Duodenal mucosa (tissue), 2 donors: ENCODE results near the gene CNIH4.
"Not testable (repeated sequence)": the region's sequence is repeated elsewhere in the genome, so short reads cannot be mapped to it uniquely, and the experiment has no call there.

Source experiments
- H3K27ac ChIP-seq: one replicate; pipeline ENCODE4 v1.7.0; 2013; ENCODE audit warnings: low read depth, low read length
- H3K27me3 ChIP-seq, 2 donors: one replicate each; pipeline ENCODE4 v1.7.0; 2013; ENCODE audit warnings: low read length in 2 of 2, control low read depth in 1 of 2; ENCODE audit not compliant: insufficient read depth in 2 of 2, control insufficient read depth in 1 of 2
- H3K36me3 ChIP-seq, 2 donors: one replicate each; pipeline ENCODE4 v1.7.0; 2013; ENCODE audit warnings: low read length in 2 of 2, control low read depth in 1 of 2; ENCODE audit not compliant: insufficient read depth in 2 of 2, control insufficient read depth in 1 of 2
- H3K4me1 ChIP-seq, 2 donors: one replicate each; pipeline ENCODE4 v1.7.0; 2013; ENCODE audit warnings: low read length in 2 of 2, control low read depth in 1 of 2; ENCODE audit not compliant: insufficient read depth in 2 of 2, control insufficient read depth in 1 of 2
- H3K4me3 ChIP-seq, 2 donors: one replicate each; pipeline ENCODE4 v1.7.0; 2013; ENCODE audit warnings: low read length in 2 of 2, low read depth in 1 of 2
- H3K9ac ChIP-seq, 2 donors: one replicate each; pipeline ENCODE4 v1.7.0; 2013; ENCODE audit warnings: low read length in 2 of 2, low read depth in 1 of 2
- H3K9me3 ChIP-seq, 2 donors: one replicate each; pipeline ENCODE4 v1.7.0; 2013; ENCODE audit warnings: low read length in 2 of 2, control low read depth in 1 of 2; ENCODE audit not compliant: control insufficient read depth in 1 of 2

Gene CNIH4

GRCh38 chr1:224329842-224330753, 26.6 kb upstream of the CNIH4 start, which contains the start of gene NVL:
Gene NVL (minus strand): TSS chr1:224330172. CDS start chr1:224330127, 45 bp downstream.
- H3K4me3 ChIP-seq = peak within 1 kb of the TSS; percentile 87 to 93
- peaks cover 4 to 7% of the 10 kb centered on the region in 2 donors for H3K36me3 ChIP-seq
- H3K27me3 ChIP-seq = no peaks in the 10 kb centered on the region
- H3K4me1 ChIP-seq = peaks cover 12 to 26% of the 10 kb centered on the region in 2 donors
- H3K27ac ChIP-seq = peak within 1 kb of the TSS; percentile 46
- H3K9me3 ChIP-seq = no peaks in the 10 kb centered on the region
- peak within 1 kb of the TSS; percentile 77 to 93 for H3K9ac ChIP-seq

- Histone ChIP-seq H3K9me3 (no peaks in the 10 kb centered on the region), H3K27ac (no peak overlapping the region), H3K4me1 (peaks cover 12 to 26% of the 10 kb centered on the region in 2 donors), H3K36me3 (peaks cover 0 to 4% of the 10 kb centered on the region in 2 donors), H3K4me3 (no peak overlapping the region), H3K9ac (no peak overlapping the region), H3K27me3 (no peaks in the 10 kb centered on the region)
These were observed 25.4 kb upstream of the CNIH4 start for GRCh38 chr1:224331326-224331725.

DNA sequence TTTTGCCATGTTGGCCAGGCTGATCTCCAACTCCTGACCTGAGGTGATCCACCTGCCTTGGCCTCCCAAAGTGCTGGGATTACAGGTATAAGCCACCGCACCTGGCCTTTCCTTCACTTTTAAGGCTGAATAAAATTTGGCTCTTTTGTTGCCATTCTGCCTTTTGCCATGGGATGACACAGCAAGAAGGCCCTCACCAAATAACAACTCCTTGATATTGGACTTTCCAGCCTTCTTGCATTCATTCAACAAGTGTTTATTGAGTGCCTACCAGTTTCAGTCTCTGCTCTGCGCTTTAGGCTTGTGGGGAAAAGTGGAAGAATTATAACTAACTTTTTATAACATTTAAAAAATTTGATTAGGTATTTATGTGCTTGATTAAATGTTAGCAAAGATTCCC, 24.9 kb upstream of the CNIH4 start:
- Histone ChIP-seq H3K27me3 (no peaks in the 10 kb centered on the region), H3K27ac (no peak overlapping the region), H3K4me1 (peaks cover 12 to 26% of the 10 kb centered on the region in 2 donors), H3K9me3 (no peaks in the 10 kb centered on the region), H3K4me3 (no peak overlapping the region), H3K36me3 (peaks cover 0 to 4% of the 10 kb centered on the region in 2 donors), H3K9ac (no peak overlapping the region)

GRCh38 chr1:224333309-224333926, 23.3 kb upstream of the CNIH4 start:
- no peak overlapping the region for H3K27ac ChIP-seq
- H3K4me1 ChIP-seq = peaks cover 4 to 18% of the 10 kb centered on the region in 2 donors
- no peak overlapping the region for H3K9ac ChIP-seq
- no peak overlapping the region for H3K4me3 ChIP-seq
- H3K27me3 ChIP-seq = no peaks in the 10 kb centered on the region
- no peaks in the 10 kb centered on the region for H3K36me3 ChIP-seq
- H3K9me3 ChIP-seq = no peaks in the 10 kb centered on the region

GRCh38 chr1:224333939-224334786, 22.5 kb upstream of the CNIH4 start:
- Histone ChIP-seq H3K27me3 (no peaks in the 10 kb centered on the region), H3K36me3 (no peaks in the 10 kb centered on the region), H3K27ac (no peak overlapping the region), H3K9me3 (no peaks in the 10 kb centered on the region), H3K4me3 (no peak overlapping the region), H3K9ac (no peak overlapping the region), H3K4me1 (peaks cover 0 to 11% of the 10 kb centered on the region in 2 donors)

GRCh38 chr1:224338150-224338838, 18.4 kb upstream of the CNIH4 start:
- H3K9me3 ChIP-seq = no peaks in the 10 kb centered on the region
- no peaks in the 10 kb centered on the region for H3K27me3 ChIP-seq
- no peak overlapping the region for H3K4me3 ChIP-seq
- no peaks in the 10 kb centered on the region for H3K36me3 ChIP-seq
- H3K4me1 ChIP-seq = peaks cover 0 to under 1% of the 10 kb centered on the region in 2 donors
- H3K27ac ChIP-seq = no peak overlapping the region
- no peak overlapping the region for H3K9ac ChIP-seq

DNA sequence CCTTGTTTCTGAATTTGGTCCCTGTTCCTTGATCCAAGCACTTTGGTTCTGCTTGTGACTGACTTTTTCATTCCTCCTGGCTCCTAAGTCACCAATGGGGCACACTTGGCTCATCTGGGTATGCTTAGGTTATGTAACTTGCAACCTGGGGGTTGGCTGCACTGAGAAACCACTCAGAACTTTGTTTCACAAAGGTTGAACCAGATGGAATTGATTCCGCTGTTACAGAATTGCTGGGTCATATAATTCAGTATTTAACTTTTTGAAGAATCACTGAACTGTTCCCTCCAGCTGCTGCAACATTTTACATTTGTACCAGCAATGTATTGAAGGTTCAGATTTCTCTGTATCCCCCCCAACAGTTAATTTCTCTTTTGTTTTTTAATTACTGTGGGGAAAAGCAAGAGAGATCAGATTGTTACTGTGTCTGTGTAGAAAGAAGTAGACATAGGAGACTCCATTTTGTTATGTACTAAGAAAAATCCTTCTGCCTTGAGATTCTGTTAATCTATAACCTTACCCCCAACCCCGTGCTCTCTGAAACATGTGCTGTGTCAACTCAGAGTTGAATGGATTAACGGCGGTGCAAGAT, 17.1 kb upstream of the CNIH4 start:
- no peak overlapping the region for H3K9ac ChIP-seq
- no peaks in the 10 kb centered on the region for H3K36me3 ChIP-seq
- no peaks in the 10 kb centered on the region for H3K4me1 ChIP-seq
- no peak overlapping the region for H3K4me3 ChIP-seq
- peaks cover 9 to 11% of the 10 kb centered on the region in 2 donors for H3K9me3 ChIP-seq
- H3K27ac ChIP-seq = no peak overlapping the region
- H3K27me3 ChIP-seq = no peaks in the 10 kb centered on the region

DNA sequence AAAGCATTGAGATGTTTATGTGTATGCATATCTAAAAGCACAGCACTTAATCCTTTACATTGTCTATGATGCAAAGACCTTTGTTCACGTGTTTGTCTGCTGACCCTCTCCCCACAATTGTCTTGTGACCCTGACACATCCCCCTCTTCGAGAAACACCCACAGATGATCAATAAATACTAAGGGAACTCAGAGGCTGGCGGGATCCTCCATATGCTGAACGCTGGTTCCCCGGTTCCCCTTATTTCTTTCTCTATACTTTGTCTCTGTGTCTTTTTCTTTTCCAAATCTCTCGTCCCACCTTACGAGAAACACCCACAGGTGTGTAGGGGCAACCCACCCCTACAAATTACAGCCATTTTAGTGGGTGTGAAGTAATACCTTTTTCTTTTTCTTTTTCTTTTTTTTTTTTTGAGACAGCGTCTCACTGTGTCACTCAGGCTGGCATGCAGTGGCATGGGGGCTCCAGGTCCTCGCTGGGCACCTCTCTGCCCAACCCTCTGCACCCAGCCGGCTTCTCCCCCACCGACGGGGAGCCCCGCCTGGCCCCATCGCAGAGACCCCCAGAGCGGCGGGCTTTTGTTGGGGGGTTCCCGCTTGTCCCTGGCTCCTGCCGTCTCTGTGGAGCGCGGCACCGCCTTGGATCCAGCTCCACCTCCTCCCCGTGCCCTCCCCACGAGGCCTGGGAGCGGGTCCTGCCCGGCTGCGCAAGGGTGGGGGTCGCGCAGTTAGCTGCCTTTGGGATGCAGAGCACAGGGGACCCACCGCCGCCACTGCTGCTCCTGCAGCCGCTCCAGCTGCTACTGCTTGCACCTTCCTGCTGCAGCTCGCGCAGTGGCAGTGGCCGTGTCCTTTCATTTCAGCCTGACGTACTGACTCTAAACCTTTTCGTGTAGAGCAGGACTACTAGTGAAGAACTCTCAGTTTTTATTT, 16.0 kb upstream of the CNIH4 start:
- Histone ChIP-seq H3K9ac (peak overlapping the region in 1 of 2 donors; percentile 57), H3K4me3 (peak overlapping the region; percentile 73 to 85), H3K9me3 (peaks cover 12 to 15% of the 10 kb centered on the region in 2 donors)
- not testable (repeated sequence) for H3K27me3 ChIP-seq, H3K36me3 ChIP-seq, H3K4me1 ChIP-seq, H3K27ac ChIP-seq
